ENCODE data around the gene KLRC4. TPM values are rescaled to one million over a fixed set of nuclear protein-coding genes. Genes with fewer than 3 reads are reported as not detected.
A peak's percentile ranks its signal among the peaks of the same experiment; 100 is the strongest.

The KLRC4 gene
- total and polyA plus RNA-seq, 10 of the 15 experiments (the other 5 are each of a cell fraction or from before 2014, with no cell fraction given): 0.07 to 0.34 TPM; not detected in 8

GRCh38 chr12:10364815-10365622 is 44.5 kb downstream of the KLRC4 start (continued):
- TF ChIP-seq ZBTB4 (CRISPR knock-in tag; IDR thresholded peaks at IDR 0.05) (no peak), EGR1 (IDR thresholded peaks at IDR 0.05; ENCODE audit: borderline replicate concordance in 1 of 2, low read depth in 2 of 2, low read length in 2 of 2) (no peak), KAT2A (conservative IDR thresholded peaks at IDR 0.05; ENCODE audit: control insufficient read depth, low read depth, low read length) (no peak), ZZZ3 (IDR thresholded peaks at IDR 0.05; ENCODE audit: control insufficient read depth, insufficient read length, low read depth) (no peak), PAX5 (IDR thresholded peaks at IDR 0.05; ENCODE audit: borderline replicate concordance, low read depth, low read length) (no peak), ASH2L (IDR thresholded peaks at IDR 0.05; ENCODE audit: borderline replicate concordance, low read depth) (peak; percentile 96; the same call in 1 of the 2 replicates), ZBED1 (IDR thresholded peaks at IDR 0.05; ENCODE audit: borderline replicate concordance) (no peak), MTA3 (IDR thresholded peaks at IDR 0.05; ENCODE audit: borderline replicate concordance, low read length) (no peak), ESRRA (IDR thresholded peaks at IDR 0.05; ENCODE audit: low read length) (no peak), CHD2 (IDR thresholded peaks at IDR 0.05; ENCODE audit: borderline replicate concordance, low read depth, low read length) (no peak), NRF1 (conservative IDR thresholded peaks at IDR 0.05; ENCODE audit: low read depth, low read length) (no peak), POLR2AphosphoS5 (IDR thresholded peaks at IDR 0.05; ENCODE audit: low read length) (no peak), FOXM1 (IDR thresholded peaks at IDR 0.05; ENCODE audit: low read depth, low read length) (0 out of 2 replicates have a peak, but pooled peaks have one; percentile 8), SMARCA5 (IDR thresholded peaks at IDR 0.05) (no peak), PML (IDR thresholded peaks at IDR 0.05; ENCODE audit: low read length) (peak; percentile 28; the same call in 1 of the 2 replicates), CHD4 (IDR thresholded peaks at IDR 0.05) (no peak), RELB (IDR thresholded peaks at IDR 0.05; ENCODE audit: low read depth) (peak; percentile 10; the same call in 1 of the 2 replicates), CTCF (IDR thresholded peaks at IDR 0.05 in 2 of 3, conservative IDR thresholded peaks at IDR 0.05 in 1 of 3; ENCODE audit: control insufficient read depth in 2 of 3, extremely low read depth in 1 of 3, insufficient read depth in 1 of 3, low read depth in 3 of 3, low read length in 3 of 3) (no peak), ATF3 (IDR thresholded peaks at IDR 0.05; ENCODE audit: borderline replicate concordance, extremely low read depth, low read depth, low read length) (no peak), POLR2A (IDR thresholded peaks at IDR 0.05; ENCODE audit: low read depth, low read length) (no peak), MTA2 (IDR thresholded peaks at IDR 0.05; ENCODE audit: low read depth) (no peak), IRF5 (IDR thresholded peaks at IDR 0.05; ENCODE audit: borderline replicate concordance) (no peak)
